GM18868 (cell line): ENCODE results near the gene KIF18A.

Experiments used
- ATAC-seq: cut with Tn5 transposase; IDR thresholded peaks from one replicate; pipeline ENCODE4 v1.9.1; 2021; ENCODE audit warnings: mild to moderate bottlenecking, moderate library complexity; ENCODE audit not compliant: unreplicated experiment

KIF18A gene

DNA sequence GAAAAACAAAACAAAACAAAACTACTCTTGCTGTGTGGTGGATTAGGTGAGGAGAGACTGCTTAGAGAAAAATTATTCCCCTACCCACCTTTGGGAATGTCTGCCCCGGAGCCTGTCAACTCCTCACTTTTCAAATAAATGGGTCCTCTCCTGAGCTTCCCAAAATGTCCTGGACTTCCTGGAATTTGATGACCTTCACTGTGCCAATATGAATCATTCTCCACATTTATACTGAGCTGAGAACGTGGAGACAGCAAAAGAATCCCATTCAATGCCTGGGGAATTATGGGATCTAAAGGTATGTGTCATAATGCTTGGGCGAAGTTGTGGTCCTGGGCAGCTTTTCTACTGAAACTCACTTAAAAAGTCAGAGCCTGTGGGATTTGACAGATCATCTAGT, 136.8 kb downstream of the KIF18A start:
- no peak for ATAC-seq
